ENCODE results near the gene ESPN.
A peak's percentile ranks its signal among the peaks of the same experiment; 100 is the strongest.
"Not testable (repeated sequence)": the region's sequence is repeated elsewhere in the genome, so short reads cannot be mapped to it uniquely, and the experiment has no call there.

Gene ESPN

GRCh38 chr1:6448749-6449631 is 24.4 kb downstream of the ESPN start:
- no peak for DNase-seq

GRCh38 chr1:6450005-6450450 is 25.5 kb downstream of the ESPN start:
- DNase-seq: no peak

- DNase-seq: not testable (repeated sequence)
These were observed 25.9 kb downstream of the ESPN start for GRCh38 chr1:6450486-6450885.

GRCh38 chr1:6450943-6451373 is 26.4 kb downstream of the ESPN start:
- no peak for DNase-seq

- DNase-seq: not testable (repeated sequence)
These were observed 29.6 kb downstream of the ESPN start for GRCh38 chr1:6453895-6454855.

GRCh38 chr1:6454856-6455751 is 30.5 kb downstream of the ESPN start:
- no peak for DNase-seq

- not testable (repeated sequence) for DNase-seq
These were observed 31.4 kb downstream of the ESPN start for GRCh38 chr1:6455752-6456520.

GRCh38 chr1:6456800-6457466 is 32.4 kb downstream of the ESPN start:
- no peak for DNase-seq

GRCh38 chr1:6459850-6460265 is 35.3 kb downstream of the ESPN start:
- peak; percentile 37 for DNase-seq

GRCh38 chr1:6460301-6461050 is 35.9 kb downstream of the ESPN start:
- DNase-seq: peak; percentile 83

GRCh38 chr1:6461051-6461530 is 36.5 kb downstream of the ESPN start:
- DNase-seq: no peak

GRCh38 chr1:6461538-6462411 is 37.2 kb downstream of the ESPN start:
- DNase-seq: no peak

GRCh38 chr1:6462412-6463119 is 38.0 kb downstream of the ESPN start:
- no peak for DNase-seq

GRCh38 chr1:6463120-6463412 is 38.5 kb downstream of the ESPN start:
- DNase-seq: no peak

- DNase-seq: peak; percentile 45
These were observed 39.9 kb downstream of the ESPN start for GRCh38 chr1:6464514-6464836.

- DNase-seq: no peak
These were observed 40.3 kb downstream of the ESPN start for GRCh38 chr1:6464915-6465314.

- peak; percentile 54 for DNase-seq
These were observed 41.0 kb downstream of the ESPN start for GRCh38 chr1:6465461-6466005.

GRCh38 chr1:6466023-6466422 is 41.4 kb downstream of the ESPN start, which contains the start of gene TNFRSF25:
Gene TNFRSF25 (minus strand): TSS chr1:6466173. CDS start chr1:6466107, 66 bp downstream.
- peak; percentile 50 for DNase-seq

Measured in stimulated activated CD4-positive, alpha-beta T cell treated with anti-CD3 and anti-CD28 coated beads, Interleukin-1b, Interleukin-23, amount 100 ng/mL, for 48 hours (primary cell).